ENCODE measurements around the gene VAMP1.

DNA sequence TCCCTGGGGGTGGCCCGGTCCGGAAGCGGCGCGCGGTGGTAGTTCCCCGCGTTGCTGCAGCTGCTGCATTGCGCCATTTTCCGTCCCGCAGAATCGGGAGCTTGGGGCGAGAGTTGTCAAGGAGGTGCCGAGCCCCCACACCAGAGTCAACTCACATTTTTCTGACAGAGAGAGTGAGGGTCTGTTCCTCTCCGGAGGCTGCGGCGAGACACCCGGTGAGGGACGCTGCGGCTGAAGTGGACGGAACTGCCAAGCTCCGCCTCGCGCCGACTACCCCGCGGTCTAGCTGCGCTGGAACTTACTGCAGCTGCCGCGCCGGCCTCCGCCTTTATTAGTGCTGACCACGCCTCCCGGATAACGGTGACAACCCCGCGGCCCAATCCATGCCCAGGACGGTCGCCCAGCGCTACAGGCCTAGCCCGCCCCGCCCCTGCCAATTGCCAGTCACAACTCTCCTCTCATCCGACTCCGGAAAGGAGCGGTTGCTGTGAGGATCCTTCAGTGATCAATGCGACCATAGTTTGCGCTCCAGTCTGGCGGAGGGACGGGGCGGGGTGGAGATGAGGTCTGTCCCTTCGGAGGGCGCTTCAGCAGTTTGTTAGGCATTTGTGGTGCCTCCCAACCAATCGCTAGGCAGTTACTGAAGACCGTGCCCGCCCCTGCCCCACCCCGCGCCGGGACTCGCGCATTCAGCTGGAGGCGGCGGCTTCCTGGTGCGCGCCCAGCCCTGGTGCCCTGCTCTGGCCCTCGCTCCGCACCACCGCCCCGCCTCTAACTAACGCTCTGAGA is at the start of gene VAMP1:
- TF ChIP-seq, protein P1, sequence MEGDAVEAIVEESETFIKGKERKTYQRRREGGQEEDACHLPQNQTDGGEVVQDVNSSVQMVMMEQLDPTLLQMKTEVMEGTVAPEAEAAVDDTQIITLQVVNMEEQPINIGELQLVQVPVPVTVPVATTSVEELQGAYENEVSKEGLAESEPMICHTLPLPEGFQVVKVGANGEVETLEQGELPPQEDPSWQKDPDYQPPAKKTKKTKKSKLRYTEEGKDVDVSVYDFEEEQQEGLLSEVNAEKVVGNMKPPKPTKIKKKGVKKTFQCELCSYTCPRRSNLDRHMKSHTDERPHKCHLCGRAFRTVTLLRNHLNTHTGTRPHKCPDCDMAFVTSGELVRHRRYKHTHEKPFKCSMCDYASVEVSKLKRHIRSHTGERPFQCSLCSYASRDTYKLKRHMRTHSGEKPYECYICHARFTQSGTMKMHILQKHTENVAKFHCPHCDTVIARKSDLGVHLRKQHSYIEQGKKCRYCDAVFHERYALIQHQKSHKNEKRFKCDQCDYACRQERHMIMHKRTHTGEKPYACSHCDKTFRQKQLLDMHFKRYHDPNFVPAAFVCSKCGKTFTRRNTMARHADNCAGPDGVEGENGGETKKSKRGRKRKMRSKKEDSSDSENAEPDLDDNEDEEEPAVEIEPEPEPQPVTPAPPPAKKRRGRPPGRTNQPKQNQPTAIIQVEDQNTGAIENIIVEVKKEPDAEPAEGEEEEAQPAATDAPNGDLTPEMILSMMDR (IDR thresholded peaks at IDR 0.05; ENCODE audit: low read depth, low read length), result no peak
- TF ChIP-seq EZH2phosphoT487 (IDR thresholded peaks at IDR 0.05; ENCODE audit: low read depth), result no peak

Measured in OCI-LY3 (cell line).